Endothelial cell of umbilical vein (primary cell): ENCODE results near the gene ALOX12. TPM values are rescaled to one million over a fixed set of nuclear protein-coding genes. Genes with fewer than 3 reads are reported as not detected.
"Not testable (repeated sequence)": the region's sequence is repeated elsewhere in the genome, so short reads cannot be mapped to it uniquely, and the experiment has no call there.

Experiments
- BruUV-seq: library from RNA; stranded (reverse); fragments of 400-500 nt; replicated peaks from 2 replicates; lab custom pipeline; 2021; lab: Mats Ljungman, UMichigan
- CTCF ChIA-PET: fragments of 300-600, 350-600 bp; sonication (Branson Sonifier 250); formaldehyde crosslinking; loops from one replicate; lab custom pipeline; 2021; ENCODE audit warnings: antibody characterized with exemption, inconsistent platforms; lab: Charles Lee
- POLR2A ChIA-PET: fragments of 300-600, 350-600 bp; sonication (Branson Sonifier 250); formaldehyde crosslinking; loops from one replicate; lab custom pipeline; 2021; ENCODE audit warnings: antibody characterized with exemption, inconsistent platforms; lab: Charles Lee
- DNase-seq: peaks from one replicate; pipeline ENCODE4 v3.0.0-alpha.2; 2011; ENCODE audit warnings: low read depth, low spot score
- FAIRE-seq: peaks from 2 replicates; lab custom pipeline; 2011; peaks lifted over from hg19 to GRCh38; lab: Jason Lieb, UNC
- H2AFZ ChIP-seq: 2 replicates; pipeline ENCODE4 v1.6.0; 2012; ENCODE audit warnings: low read depth, low read length, control low read depth, inconsistent platforms
- H3K27ac ChIP-seq: 2 replicates; pipeline ENCODE4 v1.5.1; 2011; ENCODE audit warnings: low read depth, mild to moderate bottlenecking, control low read depth, low read length, moderate library complexity; ENCODE audit not compliant: insufficient read depth
- H3K27me3 ChIP-seq, 2 experiments: 2 replicates each; pipeline versions ENCODE4 v1.6.0 to v1.6.1; 2011; ENCODE audit warnings: low read length in 2 of 2, mixed read lengths in 1 of 2; ENCODE audit not compliant: control insufficient read depth in 2 of 2, insufficient read depth in 2 of 2
- H3K36me3 ChIP-seq, 2 experiments: 2 replicates in 1 of 2; 3 replicates in 1 of 2; pipeline ENCODE4 v1.5.1; 2011; ENCODE audit warnings: low read length in 2 of 2, mild to moderate bottlenecking in 1 of 2, moderate library complexity in 1 of 2; ENCODE audit not compliant: control insufficient read depth in 2 of 2, insufficient read depth in 2 of 2; ENCODE audit errors: extremely low read depth in 1 of 2
- H3K4me1 ChIP-seq: 3 replicates; pipeline ENCODE4 v1.5.1; 2011; ENCODE audit warnings: mild to moderate bottlenecking, low read length; ENCODE audit not compliant: control insufficient read depth, insufficient read depth; ENCODE audit errors: extremely low read depth
- H3K4me2 ChIP-seq: 2 replicates; pipeline ENCODE4 v1.6.1; 2011; ENCODE audit warnings: low read length, control low read depth, mixed read lengths; ENCODE audit not compliant: insufficient read depth
- H3K4me3 ChIP-seq, 3 experiments: fragments of 200-600 bp in 1 of 3; sonication (generic), shearing (Covaris generic) in 1 of 3; replicated peaks in 1 of 3; 2 replicates each; pipeline ENCODE4 v1.5.1; 2011 to 2016; ENCODE audit warnings: control low read depth in 3 of 3, low read length in 3 of 3, mild to moderate bottlenecking in 2 of 3, inconsistent platforms in 1 of 3, low read depth in 1 of 3, moderate library complexity in 1 of 3; ENCODE audit not compliant: insufficient read depth in 1 of 3
- H3K79me2 ChIP-seq: 2 replicates; pipeline ENCODE4 v1.6.0; 2012; ENCODE audit warnings: low read length, inconsistent platforms; ENCODE audit not compliant: control insufficient read depth, insufficient read depth
- H3K9ac ChIP-seq: replicated peaks from 2 replicates; pipeline ENCODE3; 2011; ENCODE audit warnings: low read length, control low read depth; ENCODE audit not compliant: insufficient read depth; ENCODE audit errors: extremely low read depth
- H3K9me1 ChIP-seq: replicated peaks from 3 replicates; pipeline ENCODE4 v1.6.0; 2011; ENCODE audit warnings: mild to moderate bottlenecking, low read length; ENCODE audit not compliant: control insufficient read depth, insufficient read depth; ENCODE audit errors: extremely low read depth
- H3K9me3 ChIP-seq: replicated peaks from 2 replicates; pipeline ENCODE4 v1.5.1; 2012; ENCODE audit warnings: low read length, inconsistent platforms; ENCODE audit not compliant: control insufficient read depth, insufficient read depth
- H4K20me1 ChIP-seq: replicated peaks from 2 replicates; pipeline ENCODE3; 2011; ENCODE audit warnings: mild to moderate bottlenecking, low read length; ENCODE audit not compliant: control insufficient read depth, insufficient read depth; ENCODE audit errors: extremely low read depth
- EZH2 ChIP-seq: IDR thresholded peaks from 2 replicates; pipeline ENCODE4 v1.6.1; 2012; ENCODE audit warnings: borderline replicate concordance, low read depth, mild to moderate bottlenecking, moderate library complexity, low read length, inconsistent platforms; ENCODE audit not compliant: severe bottlenecking
- FOS ChIP-seq: IDR thresholded peaks from 2 replicates; pipeline ENCODE4 v1.6.1; 2011; ENCODE audit warnings: mild to moderate bottlenecking, low read length, moderate library complexity, borderline replicate concordance; ENCODE audit not compliant: insufficient read depth
- GATA2 ChIP-seq: IDR thresholded peaks from 2 replicates; pipeline ENCODE4 v1.7.0; 2011; ENCODE audit warnings: low read depth, mild to moderate bottlenecking, moderate library complexity, mixed read lengths, low read length; ENCODE audit not compliant: insufficient read length, insufficient read depth
- JUN ChIP-seq: IDR thresholded peaks from 2 replicates; pipeline ENCODE4 v1.6.1; 2011; ENCODE audit warnings: borderline replicate concordance, low read depth; ENCODE audit not compliant: insufficient read length, insufficient read depth
- MYC ChIP-seq: IDR thresholded peaks from one replicate; pipeline ENCODE4 v1.6.1; 2011; ENCODE audit warnings: mild to moderate bottlenecking, low read depth, low read length
- POLR2A ChIP-seq: IDR thresholded peaks from 2 replicates; pipeline ENCODE4 v1.6.1; 2012; ENCODE audit warnings: low read depth, mild to moderate bottlenecking, control low read depth, low read length
- POLR2AphosphoS5 ChIP-seq: IDR thresholded peaks from 2 replicates; pipeline ENCODE4 v1.6.1; 2012; ENCODE audit warnings: low read depth, mild to moderate bottlenecking, control low read depth, low read length, moderate library complexity; ENCODE audit not compliant: insufficient read depth
- dilution Hi-C: fragments of 300-500 bp; cut with MboI; formaldehyde crosslinking; loops from one replicate; pipeline ENCODE4 v1.15.0; 2019; ENCODE audit warnings: low sequenced_read_pairs; ENCODE audit not compliant: extremely low pct_ligation_motif_present
- intact Hi-C: fragments of 100-400 bp; cut with micrococcal nuclease; formaldehyde crosslinking; loops from one replicate; pipeline ENCODE4 v1.10.0; 2022
- polyA plus RNA-seq, 4 experiments: library from polyadenylated mRNA; depleted of rRNA in 3 of 4; stranded (reverse) in 3 of 4; unstranded in 1 of 4; fragments of >200 nt; gene quantifications; 2 replicates each; pipeline versions ENCODE4 v1.2.1 to v1.2.3, GENCODE V29; 2011 to 2012; ENCODE audit warnings: missing spikeins in 1 of 4
- total RNA-seq: library from RNA; stranded (reverse); gene quantifications from 2 replicates; pipeline ENCODE4 v1.2.3, GENCODE V29; 2021
- TF ChIP-seq, protein P1 (sequence below), 2 donors: IDR thresholded peaks; 1 replicate in 1 of 2; 2 replicates in 1 of 2; pipeline ENCODE4 v1.5.1; 2011; ENCODE audit warnings: low read length in 2 of 2, mild to moderate bottlenecking in 2 of 2, moderate library complexity in 2 of 2, control low read depth in 1 of 2, inconsistent platforms in 1 of 2, low read depth in 1 of 2; ENCODE audit not compliant: insufficient read depth in 1 of 2; ENCODE audit errors: extremely low read depth in 1 of 2
- TF ChIP-seq, protein P2 (sequence below): IDR thresholded peaks from 2 replicates; pipeline ENCODE4 v1.6.1; 2011; ENCODE audit not compliant: insufficient read depth, insufficient read length

Gene ALOX12
- total and polyA plus RNA-seq, 2 donors (not counting 3 experiments of a cell fraction or from before 2014, with no cell fraction given): not detected

DNA sequence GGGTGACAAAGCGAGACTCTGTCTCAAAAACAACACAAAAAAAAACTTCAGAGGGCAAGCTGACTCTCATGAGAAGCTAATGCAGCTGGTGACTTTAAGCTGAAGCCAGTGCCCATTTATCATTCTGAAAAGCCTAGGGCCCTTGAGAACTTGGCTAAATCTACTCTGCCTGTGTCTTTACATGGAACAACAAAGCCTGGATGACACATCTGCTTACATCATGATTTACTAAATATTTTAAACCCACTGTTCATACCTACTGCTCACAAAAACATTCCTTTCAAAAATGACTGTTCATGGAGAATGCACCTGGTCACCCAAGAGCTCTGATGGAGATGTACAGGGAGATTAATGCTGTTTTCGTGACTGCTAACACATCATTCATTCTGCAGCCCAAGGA, 6.1 kb upstream of the ALOX12 start:
- Histone ChIP-seq H4K20me1 (no peaks in the 10 kb centered on the region), H3K4me1 (no peaks in the 10 kb centered on the region), H3K27ac (no peak overlapping the region), H3K9me3 (no peaks in the 10 kb centered on the region), H3K9me1 (no peaks in the 10 kb centered on the region), H3K4me3 (no peak overlapping the region), H3K9ac (no peak overlapping the region), H3K4me2 (no peak overlapping the region), H3K79me2 (no peaks in the 10 kb centered on the region), H3K27me3 (no peaks in the 10 kb centered on the region), H3K36me3 (no peaks in the 10 kb centered on the region), H2AFZ (no peak overlapping the region)
- FAIRE-seq (no peak), DNase-seq (no peak)
- dilution Hi-C loops (no loop called here), intact Hi-C loops (no loop called here)
- CTCF ChIA-PET: interaction anchor here (0.6 to 1.4 kb wide), 3 partner anchors 15 to 1307 kb away, joined by 3 to 5 read pairs (median 3); no protein-coding TSS in a partner anchor
- BruUV-seq: no TSS peak
- POLR2A ChIA-PET: no interaction called here
- TF ChIP-seq GATA2 (no peak), POLR2A (no peak), JUN (no peak), EZH2 (no peak), POLR2AphosphoS5 (no peak), MYC (no peak), FOS (no peak)
- TF ChIP-seq, protein P1, sequence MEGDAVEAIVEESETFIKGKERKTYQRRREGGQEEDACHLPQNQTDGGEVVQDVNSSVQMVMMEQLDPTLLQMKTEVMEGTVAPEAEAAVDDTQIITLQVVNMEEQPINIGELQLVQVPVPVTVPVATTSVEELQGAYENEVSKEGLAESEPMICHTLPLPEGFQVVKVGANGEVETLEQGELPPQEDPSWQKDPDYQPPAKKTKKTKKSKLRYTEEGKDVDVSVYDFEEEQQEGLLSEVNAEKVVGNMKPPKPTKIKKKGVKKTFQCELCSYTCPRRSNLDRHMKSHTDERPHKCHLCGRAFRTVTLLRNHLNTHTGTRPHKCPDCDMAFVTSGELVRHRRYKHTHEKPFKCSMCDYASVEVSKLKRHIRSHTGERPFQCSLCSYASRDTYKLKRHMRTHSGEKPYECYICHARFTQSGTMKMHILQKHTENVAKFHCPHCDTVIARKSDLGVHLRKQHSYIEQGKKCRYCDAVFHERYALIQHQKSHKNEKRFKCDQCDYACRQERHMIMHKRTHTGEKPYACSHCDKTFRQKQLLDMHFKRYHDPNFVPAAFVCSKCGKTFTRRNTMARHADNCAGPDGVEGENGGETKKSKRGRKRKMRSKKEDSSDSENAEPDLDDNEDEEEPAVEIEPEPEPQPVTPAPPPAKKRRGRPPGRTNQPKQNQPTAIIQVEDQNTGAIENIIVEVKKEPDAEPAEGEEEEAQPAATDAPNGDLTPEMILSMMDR (IDR thresholded peaks at IDR 0.05; ENCODE audit: extremely low read depth in 1 of 2, insufficient read depth in 1 of 2, low read depth in 1 of 2, low read length in 2 of 2): no peak
- TF ChIP-seq, protein P2, sequence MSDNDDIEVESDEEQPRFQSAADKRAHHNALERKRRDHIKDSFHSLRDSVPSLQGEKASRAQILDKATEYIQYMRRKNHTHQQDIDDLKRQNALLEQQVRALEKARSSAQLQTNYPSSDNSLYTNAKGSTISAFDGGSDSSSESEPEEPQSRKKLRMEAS: no peak

DNA sequence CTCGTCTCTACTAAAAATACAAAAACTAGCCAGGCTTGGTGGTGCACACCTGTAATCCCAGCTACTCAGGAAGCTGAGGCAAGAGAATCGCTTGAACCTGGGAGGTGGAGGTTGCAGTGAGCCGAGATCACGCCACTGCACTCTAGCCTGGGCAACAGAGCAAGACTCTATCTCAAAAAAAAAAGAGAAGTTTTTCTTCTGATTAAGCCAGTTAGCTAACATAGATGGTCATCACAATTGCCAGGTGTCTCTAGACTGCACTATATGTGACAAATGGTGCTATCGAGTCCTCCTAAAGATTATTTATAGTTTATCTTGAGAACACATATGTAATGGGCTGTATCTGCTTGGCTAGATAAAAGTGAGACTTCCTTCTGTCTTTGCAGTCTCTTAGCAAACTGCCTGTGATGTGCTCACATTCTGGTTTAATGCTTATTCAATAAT, 2.2 kb upstream of the ALOX12 start:
- H3K27me3 ChIP-seq, H2AFZ ChIP-seq, H3K9me3 ChIP-seq, POLR2A ChIA-PET, dilution Hi-C loops, H3K4me1 ChIP-seq, FAIRE-seq, H3K9ac ChIP-seq, H3K27ac ChIP-seq, BruUV-seq, H3K9me1 ChIP-seq, H3K4me3 ChIP-seq, H4K20me1 ChIP-seq, H3K79me2 ChIP-seq, H3K36me3 ChIP-seq, intact Hi-C loops, H3K4me2 ChIP-seq, DNase-seq: not testable (repeated sequence)
- CTCF ChIA-PET: interaction anchor here (1.1 to 1.6 kb wide), 3 partner anchors 10 to 151 kb away, joined by 3 to 4 read pairs (median 3); no protein-coding TSS in a partner anchor
